GM10266 (cell line): Measurements from ENCODE around the gene DCDC2C.
A peak's percentile ranks its signal among the peaks of the same experiment; 100 is the strongest.

ENCODE experiments used
- DNase-seq: peaks from one replicate; pipeline ENCODE4 v3.0.0; 2012; ENCODE audit errors: extremely low spot score
- CTCF ChIP-seq: IDR thresholded peaks from 2 replicates; pipeline ENCODE4 v1.5.1; 2012; ENCODE audit warnings: mild to moderate bottlenecking, low read depth; ENCODE audit not compliant: control insufficient read depth, insufficient read depth; ENCODE audit errors: missing control alignments

DCDC2C gene

DNA sequence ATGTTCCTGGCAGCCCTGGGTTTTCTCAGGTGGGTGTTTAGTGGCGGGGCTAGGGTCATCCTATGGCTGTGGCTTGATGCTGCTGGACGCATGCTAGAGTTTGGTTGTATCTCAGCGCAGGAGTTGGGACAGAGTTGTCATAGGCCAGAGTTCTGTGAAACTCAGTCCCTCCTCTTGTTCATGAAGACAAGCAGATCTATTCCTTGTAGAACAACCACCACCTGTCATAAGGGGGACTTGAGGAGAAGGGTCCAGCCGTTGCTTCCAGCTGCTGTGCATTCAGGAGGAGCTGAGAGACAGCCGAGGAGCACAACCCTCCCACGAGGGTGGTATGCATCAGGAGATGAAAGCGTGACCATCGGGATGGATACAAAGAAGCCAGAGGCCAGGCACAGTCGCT is 26.4 kb downstream of the DCDC2C start:
- TF ChIP-seq CTCF, result no peak
- DNase-seq, result no peak

DNA sequence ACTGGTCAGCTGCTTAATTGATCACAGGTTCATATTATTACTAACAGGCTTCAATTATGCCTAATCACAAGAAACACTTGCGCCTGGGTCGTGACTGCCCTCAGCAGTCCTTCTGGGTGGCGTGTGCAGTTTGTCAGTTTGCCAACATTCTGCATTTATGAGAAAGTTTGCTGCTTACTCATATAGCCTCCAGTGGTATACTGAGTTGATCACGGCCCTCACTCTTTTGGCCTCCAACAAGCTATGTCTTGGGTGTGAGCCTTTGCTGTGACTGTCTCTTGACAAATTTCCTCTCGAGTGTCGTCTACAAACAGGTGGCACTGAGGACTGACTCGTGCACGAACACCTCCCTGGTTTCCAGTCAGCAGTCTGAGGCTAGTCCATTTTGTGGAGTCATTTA is 27.3 kb downstream of the DCDC2C start:
- no peak for DNase-seq
- no peak for TF ChIP-seq CTCF

GRCh38 chr2:3731829-3732228 is 28.5 kb downstream of the DCDC2C start:
- no peak for DNase-seq
- TF ChIP-seq CTCF, result no peak

DNA sequence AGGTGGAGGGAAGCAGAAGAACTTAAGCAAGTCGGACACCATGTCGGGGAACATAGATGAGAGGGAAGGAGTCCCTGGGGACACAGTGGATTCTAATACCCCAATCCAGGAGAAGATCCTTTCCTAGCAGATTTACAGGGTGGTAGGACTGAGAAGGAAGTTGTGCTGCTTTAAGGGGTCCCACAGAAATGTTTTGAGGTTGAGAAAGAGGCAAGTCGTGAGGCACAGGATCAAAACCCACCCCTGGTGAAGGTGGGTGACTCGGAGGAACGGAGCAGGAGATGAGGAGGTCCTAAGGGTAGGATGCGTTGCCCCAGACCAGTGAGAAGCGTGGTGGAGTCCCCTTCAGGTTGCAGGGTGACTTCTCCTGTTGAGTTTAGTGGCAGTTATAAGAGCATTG is 32.7 kb downstream of the DCDC2C start:
- no peak for DNase-seq
- TF ChIP-seq CTCF, result no peak

DNA sequence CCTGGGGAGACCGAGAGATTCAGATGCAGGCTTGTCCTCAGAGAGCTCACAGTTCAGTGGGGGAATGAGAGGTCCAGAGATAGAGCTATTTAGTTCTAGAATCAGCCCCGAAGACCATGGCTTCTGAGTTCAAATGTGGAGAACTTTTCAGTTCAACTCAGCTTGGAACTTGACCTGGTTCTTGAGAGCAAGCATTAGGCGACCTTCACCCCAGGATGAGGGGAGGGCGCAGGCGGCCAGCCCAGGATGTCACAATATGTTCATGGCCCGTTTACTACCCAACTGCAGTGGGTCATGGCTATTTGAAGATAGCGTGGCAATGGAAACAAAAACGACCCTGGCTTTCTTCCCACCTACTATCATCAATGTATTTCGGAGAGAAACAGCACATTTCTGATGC is 33.8 kb downstream of the DCDC2C start:
- no peak for DNase-seq
- TF ChIP-seq CTCF, result no peak

GRCh38 chr2:3738454-3738853 is 35.1 kb downstream of the DCDC2C start:
- DNase-seq, result peak; percentile 21
- TF ChIP-seq CTCF, result no peak

GRCh38 chr2:3739313-3739712 is 35.9 kb downstream of the DCDC2C start:
- no peak for DNase-seq
- no peak for TF ChIP-seq CTCF
